CD4-positive, alpha-beta T cell treated with Interleukin-12 subunit alpha and Interleukin-12 subunit beta, for 1 hour (primary cell): ENCODE measurements around the gene DDX21.
"Not testable (repeated sequence)": the region's sequence is repeated elsewhere in the genome, so short reads cannot be mapped to it uniquely, and the experiment has no call there.

Source experiments
- DNase-seq: peaks from one replicate; pipeline ENCODE4 v3.0.0-alpha.2; 2020

Gene DDX21

DNA sequence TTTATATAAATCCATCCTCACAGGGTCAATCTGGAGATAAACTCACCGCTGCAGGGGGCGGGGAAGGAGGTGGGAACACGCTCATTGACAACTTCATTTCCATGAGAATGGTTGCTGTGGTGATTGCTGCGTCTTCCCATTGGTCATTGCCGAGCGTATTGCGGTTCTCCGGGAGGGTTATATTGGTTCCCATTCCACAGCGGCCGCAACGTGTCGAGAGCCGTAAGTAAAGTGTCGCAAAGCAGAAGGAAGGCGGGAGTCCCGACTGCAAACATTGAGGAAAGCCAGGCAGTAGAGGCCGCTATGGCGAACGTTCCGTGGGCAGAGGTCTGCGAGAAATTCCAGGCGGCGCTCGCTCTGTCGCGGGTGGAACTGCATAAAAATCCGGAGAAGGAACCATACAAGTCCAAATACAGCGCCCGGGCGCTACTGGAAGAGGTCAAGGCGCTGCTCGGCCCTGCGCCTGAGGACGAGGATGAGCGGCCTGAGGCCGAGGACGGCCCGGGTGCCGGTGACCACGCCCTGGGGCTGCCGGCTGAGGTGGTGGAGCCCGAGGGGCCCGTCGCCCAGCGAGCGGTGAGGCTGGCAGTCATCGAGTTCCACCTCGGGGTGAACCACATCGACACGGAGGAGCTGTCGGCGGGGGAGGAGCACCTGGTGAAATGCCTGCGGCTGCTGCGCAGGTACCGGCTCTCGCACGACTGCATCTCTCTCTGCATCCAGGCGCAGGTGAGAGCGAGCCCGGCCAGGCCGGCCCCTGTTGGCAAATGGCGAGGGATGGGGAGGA is 32.8 kb downstream of the DDX21 start, which contains the start of gene KIFBP:
KIFBP (plus strand) TSS at position 274 of the 787 bp plus-strand sequence; CDS start at position 304, 30 bp downstream.
- DNase-seq: peak; percentile 88

DNA sequence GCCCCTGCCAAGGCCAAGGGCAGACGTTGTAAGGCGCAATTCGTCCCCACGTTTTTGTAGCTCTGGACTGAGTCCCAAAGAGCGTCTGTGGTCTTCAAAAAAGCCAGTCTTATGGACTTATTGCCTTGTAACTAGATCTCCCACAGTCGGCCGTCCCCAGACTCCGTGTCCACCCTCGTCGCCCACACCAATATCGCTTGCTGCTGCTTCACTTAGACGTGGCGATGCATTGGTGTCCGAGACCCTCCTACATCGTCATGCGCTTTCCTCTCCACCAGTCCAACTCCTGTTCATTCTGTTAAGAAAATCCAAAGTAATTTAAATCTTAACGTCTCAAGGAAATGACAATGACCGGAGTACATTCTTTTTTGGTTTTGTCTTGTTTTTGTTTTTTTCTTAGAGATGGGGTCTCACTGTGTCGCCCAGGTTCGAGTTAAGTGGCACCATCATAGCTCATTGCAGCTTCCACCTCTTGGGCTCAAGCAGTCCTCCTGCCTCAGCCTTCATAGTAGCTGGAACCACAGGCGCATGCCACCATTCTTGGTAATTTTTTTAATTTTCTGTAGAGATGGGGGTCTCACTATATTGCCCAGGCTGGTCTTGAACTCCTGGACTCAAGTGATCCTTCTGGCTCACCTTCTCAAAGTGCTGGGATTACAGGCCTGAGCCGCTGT is 33.5 kb downstream of the DDX21 start:
- DNase-seq: no peak

- DNase-seq: no peak
Observed at GRCh38 chr10:68992636-68993440, 36.9 kb downstream of the DDX21 start.

DNA sequence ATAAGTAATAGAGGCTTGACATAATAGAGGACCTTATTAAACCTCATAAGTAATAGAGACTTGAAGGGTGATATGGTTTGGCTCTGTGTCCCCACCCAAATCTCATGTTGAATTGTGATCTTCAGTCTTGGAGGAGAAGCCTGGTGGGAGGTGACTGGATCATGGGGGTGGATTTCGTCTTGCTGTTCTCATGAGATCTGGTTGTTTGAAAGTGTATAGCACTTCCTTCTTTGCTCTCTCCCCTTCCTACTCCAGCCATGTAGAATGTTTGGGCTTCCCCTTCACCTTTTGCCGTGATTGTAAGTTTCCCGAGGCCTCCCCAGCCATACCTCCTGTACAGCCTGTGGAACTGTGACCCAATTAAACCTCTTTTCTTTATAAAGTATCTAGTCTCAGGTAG is 41.2 kb downstream of the DDX21 start:
- DNase-seq: no peak

DNA sequence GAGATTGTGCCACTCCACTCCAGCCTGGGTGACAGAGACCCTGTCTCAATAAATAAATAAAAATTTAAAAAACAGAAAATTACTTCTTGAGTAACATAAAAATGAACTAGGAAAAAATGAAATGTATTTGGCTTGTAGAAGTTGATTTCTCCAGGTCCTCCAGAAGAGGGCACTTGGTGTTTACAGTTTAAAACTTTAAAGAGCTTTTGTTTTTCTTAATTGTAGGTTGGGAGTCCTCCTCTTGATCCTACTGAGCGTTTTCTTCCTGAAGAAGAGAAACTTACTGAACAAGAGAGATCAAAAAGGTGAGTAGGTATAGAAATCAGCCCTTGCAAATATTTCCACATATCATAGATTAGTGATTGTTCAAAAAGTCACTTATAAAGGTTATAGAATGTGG is 48.9 kb downstream of the DDX21 start:
- peak; percentile 68 for DNase-seq

- no peak for DNase-seq
Observed at GRCh38 chr10:69005704-69006485, 49.9 kb downstream of the DDX21 start.

DNA sequence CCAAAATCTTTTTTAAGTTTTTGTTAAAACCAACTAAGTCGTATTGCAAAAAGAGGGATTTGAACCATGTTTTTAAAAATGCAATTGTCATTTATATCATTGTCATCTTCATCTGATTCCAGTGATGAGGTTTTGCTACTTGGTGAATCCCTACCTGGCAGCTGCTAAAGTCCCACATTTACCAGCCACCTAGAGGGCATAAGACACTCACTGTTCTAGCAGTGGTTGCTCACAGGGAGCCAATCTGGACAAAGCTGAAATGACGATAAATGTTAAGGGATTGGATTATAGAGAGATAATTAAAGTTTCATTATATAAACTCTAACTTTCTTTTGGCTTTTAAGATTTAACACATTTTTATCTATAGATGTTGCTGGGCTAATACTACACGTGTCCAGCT is 51.3 kb downstream of the DDX21 start:
- no peak for DNase-seq

DNA sequence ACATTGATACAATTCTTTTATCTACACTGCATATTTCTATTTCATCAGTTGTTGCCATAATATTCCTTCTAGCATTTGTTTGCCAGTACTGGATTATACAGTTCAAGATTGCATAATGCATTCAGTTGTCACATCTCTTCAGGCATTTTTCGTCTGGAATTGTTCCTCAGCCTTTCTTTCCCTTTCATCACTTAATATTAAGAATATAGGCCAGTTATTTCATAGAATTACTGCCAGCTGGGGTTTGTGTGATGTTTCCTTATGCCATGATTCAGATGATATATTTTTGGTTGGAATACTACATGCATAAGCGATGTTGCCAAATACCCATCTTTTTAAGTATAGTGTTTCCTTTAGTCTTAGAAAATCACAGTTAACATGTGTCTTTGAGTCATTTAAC is 53.4 kb downstream of the DDX21 start:
- no peak for DNase-seq

DNA sequence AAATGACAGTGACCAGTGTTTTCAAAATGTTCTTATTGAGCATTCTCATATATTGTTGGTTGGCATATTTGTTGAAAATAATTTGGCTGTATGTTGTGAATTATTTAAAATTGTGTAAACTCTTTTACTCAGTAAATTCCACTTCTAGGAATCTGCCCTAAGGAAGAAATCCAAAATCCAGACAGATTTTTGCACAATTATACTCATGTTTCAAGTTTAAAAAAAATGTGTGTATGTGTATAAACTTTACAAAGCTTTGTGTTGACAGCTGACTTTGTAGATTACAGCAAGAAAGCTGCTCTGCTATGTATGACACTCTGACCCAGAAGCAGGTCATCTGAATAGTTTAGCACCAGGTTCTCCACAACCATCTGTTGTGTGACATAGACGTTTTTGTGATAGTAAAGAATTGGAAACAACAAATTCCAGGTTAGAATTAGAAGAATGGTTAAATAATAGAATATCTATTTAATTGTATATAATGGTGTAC is 54.2 kb downstream of the DDX21 start:
- DNase-seq: no peak

GRCh38 chr10:69012778-69013177 is 56.8 kb downstream of the DDX21 start:
- DNase-seq: not testable (repeated sequence)

DNA sequence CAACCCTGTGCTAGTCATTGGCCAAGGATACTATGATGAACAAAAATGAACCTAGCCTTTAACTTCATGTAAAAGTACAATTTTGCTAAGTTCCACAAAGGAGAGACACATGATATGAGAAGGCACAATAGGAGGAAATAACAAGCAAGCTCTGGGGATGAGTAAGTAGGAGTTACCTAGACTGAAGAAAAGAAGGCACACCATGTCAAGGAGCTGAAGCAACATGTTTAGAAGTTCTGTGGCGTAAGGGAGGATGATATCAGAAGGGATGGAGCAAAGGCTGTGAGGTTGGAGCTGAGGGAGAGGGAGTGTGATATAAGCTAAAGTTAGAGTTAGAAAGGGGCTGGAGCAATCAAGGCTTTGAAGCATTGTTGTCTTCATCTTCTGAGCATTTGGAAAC is 58.2 kb downstream of the DDX21 start:
- no peak for DNase-seq

- no peak for DNase-seq
Observed at GRCh38 chr10:69018613-69019012, 62.6 kb downstream of the DDX21 start.

DNA sequence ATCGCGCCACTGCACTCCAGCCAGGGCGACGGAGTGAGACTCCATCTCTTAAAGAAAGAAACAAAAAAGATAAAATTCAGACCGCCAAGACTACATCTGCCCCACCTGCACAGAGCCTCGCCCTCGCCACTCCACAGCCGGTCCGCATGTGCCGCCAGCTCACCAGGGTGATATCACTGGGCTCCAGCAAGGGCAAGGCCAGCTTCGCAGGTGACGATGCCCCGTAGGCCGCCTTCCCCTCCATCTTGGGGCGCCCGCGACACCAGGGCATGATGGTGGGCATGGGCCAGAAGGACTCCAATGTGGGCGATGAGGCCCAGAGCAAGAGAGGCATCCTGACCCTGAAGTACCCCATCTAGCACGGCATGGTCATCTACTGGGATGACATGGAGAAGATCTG is 66.6 kb downstream of the DDX21 start:
- DNase-seq: no peak

GRCh38 chr10:69025370-69025896 is 69.5 kb downstream of the DDX21 start:
- no peak for DNase-seq

GRCh38 chr10:69033256-69033655 is 77.3 kb downstream of the DDX21 start:
- no peak for DNase-seq
